ENCODE data around the gene LIPE.

DNA sequence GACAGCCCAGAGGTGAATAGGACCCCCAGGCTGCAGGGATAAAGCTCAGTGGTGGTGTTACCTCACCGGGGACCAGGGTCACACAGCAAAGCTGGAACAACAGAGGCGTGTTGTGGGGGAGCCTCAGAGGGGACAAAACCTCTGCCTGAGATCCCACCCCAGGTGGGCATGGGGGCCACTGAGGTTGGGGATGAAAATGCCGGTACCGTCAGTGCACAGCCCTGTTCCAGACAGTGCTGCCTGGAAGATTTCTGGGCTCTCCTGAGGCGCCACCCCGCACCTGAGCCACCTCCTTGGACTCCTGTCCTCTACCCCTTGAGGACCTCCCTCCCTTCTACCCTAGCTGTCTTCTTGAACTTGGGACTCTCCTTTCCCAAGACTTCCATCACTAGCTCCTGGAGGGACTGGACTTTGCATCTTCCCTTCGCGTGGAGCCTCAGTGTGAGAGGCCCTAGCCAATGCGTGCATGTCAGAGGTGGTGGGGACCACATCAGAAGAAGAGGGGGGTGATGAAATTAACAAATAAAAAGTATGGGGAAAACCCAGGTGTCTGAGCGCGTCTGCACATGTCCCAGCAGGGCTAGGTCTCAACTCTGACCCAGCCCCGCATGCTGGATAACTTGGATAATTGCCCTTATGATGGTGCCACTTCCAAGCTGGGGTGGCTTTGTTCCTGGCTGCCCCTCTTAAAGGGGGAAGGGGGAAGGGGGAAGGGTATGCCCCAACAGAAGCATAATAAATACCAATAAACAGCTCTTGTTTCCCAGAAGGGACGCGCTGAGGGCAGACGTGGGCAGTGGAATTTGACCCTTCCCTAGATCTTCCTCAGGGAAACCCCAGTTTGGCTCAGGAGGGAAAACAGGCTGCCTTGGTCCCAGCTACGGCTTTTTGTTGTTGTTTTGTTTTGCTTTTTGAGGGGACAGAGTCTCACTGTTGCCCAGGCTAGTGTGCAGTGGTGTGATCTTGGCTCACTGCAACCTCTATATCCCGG is 48.7 kb downstream of the LIPE start:
- TF ChIP-seq POLR2A (IDR thresholded peaks at IDR 0.05; ENCODE audit: low read depth): no peak
- TF ChIP-seq, protein P1, sequence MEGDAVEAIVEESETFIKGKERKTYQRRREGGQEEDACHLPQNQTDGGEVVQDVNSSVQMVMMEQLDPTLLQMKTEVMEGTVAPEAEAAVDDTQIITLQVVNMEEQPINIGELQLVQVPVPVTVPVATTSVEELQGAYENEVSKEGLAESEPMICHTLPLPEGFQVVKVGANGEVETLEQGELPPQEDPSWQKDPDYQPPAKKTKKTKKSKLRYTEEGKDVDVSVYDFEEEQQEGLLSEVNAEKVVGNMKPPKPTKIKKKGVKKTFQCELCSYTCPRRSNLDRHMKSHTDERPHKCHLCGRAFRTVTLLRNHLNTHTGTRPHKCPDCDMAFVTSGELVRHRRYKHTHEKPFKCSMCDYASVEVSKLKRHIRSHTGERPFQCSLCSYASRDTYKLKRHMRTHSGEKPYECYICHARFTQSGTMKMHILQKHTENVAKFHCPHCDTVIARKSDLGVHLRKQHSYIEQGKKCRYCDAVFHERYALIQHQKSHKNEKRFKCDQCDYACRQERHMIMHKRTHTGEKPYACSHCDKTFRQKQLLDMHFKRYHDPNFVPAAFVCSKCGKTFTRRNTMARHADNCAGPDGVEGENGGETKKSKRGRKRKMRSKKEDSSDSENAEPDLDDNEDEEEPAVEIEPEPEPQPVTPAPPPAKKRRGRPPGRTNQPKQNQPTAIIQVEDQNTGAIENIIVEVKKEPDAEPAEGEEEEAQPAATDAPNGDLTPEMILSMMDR (IDR thresholded peaks at IDR 0.05): no peak
- TF ChIP-seq POLR2AphosphoS5 (IDR thresholded peaks at IDR 0.05): no peak
